ENCODE results near the gene SHISA3.

The SHISA3 gene

DNA sequence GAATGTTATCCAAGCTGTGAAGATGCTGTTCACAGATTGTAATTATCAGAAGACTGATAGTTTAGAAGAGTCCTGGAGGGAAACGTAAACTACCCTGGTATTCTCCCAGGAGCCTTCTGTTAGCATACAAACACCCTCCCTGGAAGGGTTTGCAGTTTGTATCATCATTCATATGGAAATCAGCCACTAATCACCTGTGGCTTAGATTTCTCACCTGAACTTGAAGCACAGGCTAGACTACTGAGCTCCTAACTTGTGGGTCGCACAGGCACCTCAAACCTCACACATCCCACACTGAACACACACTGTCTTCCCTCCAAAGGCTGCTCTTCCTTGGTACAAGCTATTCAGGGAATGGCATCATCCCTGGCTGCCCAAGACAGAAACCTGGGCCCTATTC lies 30.7 kb downstream of the SHISA3 start:
- Histone ChIP-seq H3K27me3 (replicated peaks; ENCODE audit: control insufficient read depth, insufficient read depth, low read length) (no peaks in the 10 kb centered on the region), H3K36me3 (ENCODE audit: control insufficient read depth, insufficient read depth, low read length) (no peaks in the 10 kb centered on the region; the same call in 1 of the 2 replicates)

DNA sequence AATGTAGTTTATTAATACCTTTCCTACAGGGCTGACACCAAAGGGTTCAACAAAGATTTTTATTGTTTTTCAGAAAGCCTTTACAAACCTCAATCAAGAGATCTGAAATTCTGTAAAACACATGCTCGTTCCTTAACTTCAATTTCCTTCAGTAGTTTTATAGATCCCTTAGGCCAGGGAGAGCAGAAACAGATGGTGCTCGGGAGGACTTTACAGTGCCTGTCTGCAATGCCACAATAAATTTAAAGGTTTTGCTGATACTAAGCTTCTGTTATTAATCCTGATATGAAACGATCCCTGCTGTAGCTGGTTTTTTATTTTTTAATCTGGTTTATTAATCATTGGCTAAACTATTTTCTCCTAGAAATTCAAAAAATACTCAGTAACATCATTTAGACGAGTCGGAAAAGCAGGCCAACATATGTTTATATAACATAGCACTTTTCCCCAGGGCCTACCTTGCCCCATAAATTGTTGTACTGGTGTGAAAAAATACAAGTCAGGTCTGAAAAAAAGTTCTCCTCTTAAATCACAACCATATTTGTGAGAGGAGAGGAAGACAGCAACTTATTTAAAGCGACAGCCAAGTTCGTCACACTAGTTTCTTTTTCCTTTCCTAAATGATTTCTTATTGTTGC lies 39.8 kb downstream of the SHISA3 start:
- Histone ChIP-seq H3K27me3 (replicated peaks; ENCODE audit: control insufficient read depth, insufficient read depth, low read length) (no peaks in the 10 kb centered on the region), H3K4me3 (replicated peaks; ENCODE audit: low read depth, low read length) (no peak overlapping the region), H3K36me3 (ENCODE audit: control insufficient read depth, insufficient read depth, low read length) (peaks cover 11% of the 10 kb centered on the region)
- TF ChIP-seq, protein P1, sequence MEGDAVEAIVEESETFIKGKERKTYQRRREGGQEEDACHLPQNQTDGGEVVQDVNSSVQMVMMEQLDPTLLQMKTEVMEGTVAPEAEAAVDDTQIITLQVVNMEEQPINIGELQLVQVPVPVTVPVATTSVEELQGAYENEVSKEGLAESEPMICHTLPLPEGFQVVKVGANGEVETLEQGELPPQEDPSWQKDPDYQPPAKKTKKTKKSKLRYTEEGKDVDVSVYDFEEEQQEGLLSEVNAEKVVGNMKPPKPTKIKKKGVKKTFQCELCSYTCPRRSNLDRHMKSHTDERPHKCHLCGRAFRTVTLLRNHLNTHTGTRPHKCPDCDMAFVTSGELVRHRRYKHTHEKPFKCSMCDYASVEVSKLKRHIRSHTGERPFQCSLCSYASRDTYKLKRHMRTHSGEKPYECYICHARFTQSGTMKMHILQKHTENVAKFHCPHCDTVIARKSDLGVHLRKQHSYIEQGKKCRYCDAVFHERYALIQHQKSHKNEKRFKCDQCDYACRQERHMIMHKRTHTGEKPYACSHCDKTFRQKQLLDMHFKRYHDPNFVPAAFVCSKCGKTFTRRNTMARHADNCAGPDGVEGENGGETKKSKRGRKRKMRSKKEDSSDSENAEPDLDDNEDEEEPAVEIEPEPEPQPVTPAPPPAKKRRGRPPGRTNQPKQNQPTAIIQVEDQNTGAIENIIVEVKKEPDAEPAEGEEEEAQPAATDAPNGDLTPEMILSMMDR (IDR thresholded peaks at IDR 0.05; ENCODE audit: insufficient read depth, low read length, poor library complexity, severe bottlenecking), result no peak
- DNase-seq (ENCODE audit: extremely low read depth, insufficient read length), result no peak

More for the DNA sequence above, 30.7 kb downstream of the SHISA3 start:
- no peak for DNase-seq (ENCODE audit: extremely low read depth, insufficient read length)
- TF ChIP-seq, protein P1 (IDR thresholded peaks at IDR 0.05; ENCODE audit: insufficient read depth, low read length, poor library complexity, severe bottlenecking), result no peak
- H3K4me3 ChIP-seq (replicated peaks; ENCODE audit: low read depth, low read length), result no peak overlapping the region

DNA sequence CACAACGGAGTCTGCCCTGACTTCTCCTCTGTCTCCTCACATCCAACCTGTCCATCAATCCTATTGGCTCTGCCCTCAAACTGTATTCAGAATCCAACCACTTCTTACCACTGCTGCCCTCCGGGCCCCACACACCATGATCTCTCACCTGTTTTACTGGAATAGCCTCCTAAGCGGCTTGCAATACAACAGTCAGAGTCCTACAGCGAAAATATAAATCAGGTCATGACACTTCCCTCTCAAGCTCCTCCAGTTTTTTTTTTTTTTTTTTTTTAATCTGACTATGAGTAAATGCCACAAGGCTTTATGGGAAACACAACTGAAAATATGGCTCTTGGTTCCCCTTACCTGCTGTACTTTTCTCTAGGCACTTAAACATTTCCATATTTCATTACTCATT lies 42.8 kb downstream of the SHISA3 start:
- DNase-seq (ENCODE audit: extremely low read depth, insufficient read length), result no peak
- no peak overlapping the region for H3K4me3 ChIP-seq (replicated peaks; ENCODE audit: low read depth, low read length)
- TF ChIP-seq, protein P1 (IDR thresholded peaks at IDR 0.05; ENCODE audit: insufficient read depth, low read length, poor library complexity, severe bottlenecking), result no peak
- peaks cover 13% of the 10 kb centered on the region for H3K36me3 ChIP-seq (ENCODE audit: control insufficient read depth, insufficient read depth, low read length)
- no peaks in the 10 kb centered on the region for H3K27me3 ChIP-seq (replicated peaks; ENCODE audit: control insufficient read depth, insufficient read depth, low read length)

DNA sequence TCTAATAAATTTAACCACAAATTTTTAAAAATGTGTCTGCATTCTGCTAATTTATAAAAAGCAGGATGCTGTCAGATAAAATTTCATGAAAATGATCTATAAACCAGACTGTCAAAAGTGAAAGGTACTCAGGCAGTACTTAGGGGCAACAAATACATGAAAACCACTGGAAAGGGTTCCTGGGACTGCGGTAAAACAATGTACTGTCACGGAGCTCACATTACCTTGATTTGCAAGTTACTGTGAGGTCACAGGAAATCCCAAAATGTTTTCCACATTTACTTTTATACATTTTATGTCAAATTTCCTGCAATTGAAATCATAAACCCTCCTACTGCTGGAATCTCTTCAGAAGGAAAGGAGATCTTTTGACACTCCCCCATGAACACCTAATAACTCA lies 45.3 kb downstream of the SHISA3 start:
- H3K4me3 ChIP-seq (replicated peaks; ENCODE audit: low read depth, low read length), result no peak overlapping the region
- peaks cover 6% of the 10 kb centered on the region for H3K36me3 ChIP-seq (ENCODE audit: control insufficient read depth, insufficient read depth, low read length)
- TF ChIP-seq, protein P1 (IDR thresholded peaks at IDR 0.05; ENCODE audit: insufficient read depth, low read length, poor library complexity, severe bottlenecking), result no peak
- H3K27me3 ChIP-seq (replicated peaks; ENCODE audit: control insufficient read depth, insufficient read depth, low read length), result no peaks in the 10 kb centered on the region
- no peak for DNase-seq (ENCODE audit: extremely low read depth, insufficient read length)

DNA sequence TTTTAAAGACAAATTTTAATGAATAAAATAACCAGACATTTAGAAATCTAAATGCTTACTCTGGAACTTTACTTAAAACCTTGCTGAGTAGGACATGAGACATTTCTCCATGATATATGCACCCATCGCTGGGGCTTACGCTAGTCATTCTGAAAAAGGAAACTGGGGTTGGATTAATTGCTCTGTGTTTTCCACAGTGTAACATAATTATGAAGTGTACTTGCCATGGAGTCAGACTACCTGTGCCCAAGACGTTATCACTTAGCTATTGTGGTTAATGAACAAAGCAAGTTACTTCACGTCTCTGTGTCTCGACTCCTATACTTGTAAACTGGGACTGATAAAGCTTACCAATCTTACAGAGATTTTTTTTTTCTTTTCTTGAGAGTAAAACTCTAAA lies 47.8 kb downstream of the SHISA3 start:
- Histone ChIP-seq H3K36me3 (ENCODE audit: control insufficient read depth, insufficient read depth, low read length) (peaks cover 2% of the 10 kb centered on the region), H3K27me3 (replicated peaks; ENCODE audit: control insufficient read depth, insufficient read depth, low read length) (no peaks in the 10 kb centered on the region), H3K4me3 (replicated peaks; ENCODE audit: low read depth, low read length) (no peak overlapping the region)
- no peak for DNase-seq (ENCODE audit: extremely low read depth, insufficient read length)
- TF ChIP-seq, protein P1 (IDR thresholded peaks at IDR 0.05; ENCODE audit: insufficient read depth, low read length, poor library complexity, severe bottlenecking), result no peak

DNA sequence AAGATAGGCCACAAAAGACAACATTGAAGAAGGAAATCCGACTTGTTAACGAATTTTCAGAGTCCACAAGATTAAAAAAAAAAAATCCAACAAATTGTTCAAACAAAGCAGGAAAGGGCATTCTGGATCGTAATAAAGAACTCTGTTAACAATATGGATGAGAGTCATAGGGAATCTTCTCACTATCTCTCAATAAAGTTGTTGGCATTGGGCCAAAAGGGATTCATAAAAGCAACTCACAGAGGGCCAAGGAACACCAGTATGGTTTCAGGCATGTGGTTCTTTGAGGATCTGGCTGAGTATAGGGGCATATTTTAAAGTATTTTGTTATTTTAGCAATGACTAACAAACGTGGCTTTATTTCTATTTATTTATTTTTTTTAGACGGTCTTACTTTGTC lies 49.5 kb downstream of the SHISA3 start:
- TF ChIP-seq, protein P1 (IDR thresholded peaks at IDR 0.05; ENCODE audit: insufficient read depth, low read length, poor library complexity, severe bottlenecking), result no peak
- DNase-seq (ENCODE audit: extremely low read depth, insufficient read length), result no peak
- H3K36me3 ChIP-seq (ENCODE audit: control insufficient read depth, insufficient read depth, low read length), result peaks cover 7% of the 10 kb centered on the region
- no peaks in the 10 kb centered on the region for H3K27me3 ChIP-seq (replicated peaks; ENCODE audit: control insufficient read depth, insufficient read depth, low read length)
- no peak overlapping the region for H3K4me3 ChIP-seq (replicated peaks; ENCODE audit: low read depth, low read length)

All from GM06990 (cell line).